Adipose tissue (tissue), 3 donors: ENCODE measurements around the gene SULT6B1. TPM values are rescaled to one million over a fixed set of nuclear protein-coding genes. Genes with fewer than 3 reads are reported as not detected.
A peak's percentile ranks its signal among the peaks of the same experiment; 100 is the strongest.
"Not testable (repeated sequence)": the region's sequence is repeated elsewhere in the genome, so short reads cannot be mapped to it uniquely, and the experiment has no call there.

Experiments used
- H3K27ac ChIP-seq: one replicate; pipeline ENCODE4 v1.5.1; 2013; ENCODE audit warnings: low read depth, low read length
- WGBS, 3 donors: extraction: QIAGEN DNeasy Blood & Tissue Kit; methylation state at CpG; one replicate each; pipeline ENCODE4 v1.1.7; 2013; 5-methylcytosine and 5-hydroxymethylcytosine counted together
- polyA plus RNA-seq, 3 donors: library from polyadenylated mRNA; stranded (reverse); fragments of 200-250 nt; gene quantifications; one replicate each; pipeline ENCODE4 v1.2.3, GENCODE V29; 2013
- donor health status: healthy with polysubstance abuse.
- donor health status: Bipolar disorder and iron deficiency.
- donor health status: healthy.

SULT6B1 gene
- polyA plus RNA-seq, 3 donors, result not detected

- no peak overlapping the region for H3K27ac ChIP-seq
- WGBS, 3 donors, result 74 to 87% (median 84%) methylated on average over 1 of the region's 1 CpG
Observed at GRCh38 chr2:37201208-37201607, 12.7 kb upstream of the SULT6B1 start.

- no peak overlapping the region for H3K27ac ChIP-seq
- 86 to 93% (median 93%) methylated on average over 8 of the region's 8 CpGs for WGBS, 3 donors
Observed at GRCh38 chr2:37198681-37199065, 10.2 kb upstream of the SULT6B1 start.

- peak within 1 kb of the TSS; percentile 60 for H3K27ac ChIP-seq
- WGBS, 3 donors, result 0 to 1% (median 1%) methylated on average over 72 of the region's 72 CpGs
Observed at GRCh38 chr2:37196320-37197195, 8.1 kb upstream of the SULT6B1 start, which contains the start of gene CEBPZOS. CEBPZOS (plus strand) TSS chr2:37196496; CDS start chr2:37199705, 3,209 bp downstream.

- 80 to 82% (median 82%) methylated on average over 20 of the region's 20 CpGs for WGBS, 3 donors
Observed at GRCh38 chr2:37195862-37196319, 7.4 kb upstream of the SULT6B1 start.

GRCh38 chr2:37192551-37192950, 4.1 kb upstream of the SULT6B1 start:
- WGBS, 3 donors, result 88 to 95% (median 92%) methylated on average over 1 of the region's 1 CpG
- H3K27ac ChIP-seq, result no peak overlapping the region

More at GRCh38 chr2:37195862-37196319, 7.4 kb upstream of the SULT6B1 start:
- H3K27ac ChIP-seq, result not testable (repeated sequence)

- WGBS, 3 donors, result 79 to 89% (median 83%) methylated on average over 6 of the region's 6 CpGs
- no peak overlapping the region for H3K27ac ChIP-seq
Observed at GRCh38 chr2:37191747-37192146, 3.3 kb upstream of the SULT6B1 start.

GRCh38 chr2:37191253-37191652, 2.8 kb upstream of the SULT6B1 start:
- 83 to 87% (median 85%) methylated on average over 4 of the region's 4 CpGs for WGBS, 3 donors

GRCh38 chr2:37190290-37190689, 1.8 kb upstream of the SULT6B1 start:
- 57 to 88% (median 60%) methylated on average over 4 of the region's 4 CpGs for WGBS, 3 donors
- no peak overlapping the region for H3K27ac ChIP-seq

More at GRCh38 chr2:37191253-37191652, 2.8 kb upstream of the SULT6B1 start:
- H3K27ac ChIP-seq, result no peak overlapping the region

GRCh38 chr2:37189452-37190153, 1.1 kb upstream of the SULT6B1 start:
- 50 to 74% (median 55%) methylated on average over 6 of the region's 6 CpGs for WGBS, 3 donors
- H3K27ac ChIP-seq, result no peak overlapping the region

- 78 to 84% (median 80%) methylated on average over 17 of the region's 17 CpGs for whole genome bisulfite sequencing, 3 donors
- H3K27ac ChIP-seq, result no peak overlapping the region
Observed at GRCh38 chr2:37181726-37182684, 6.5 kb downstream of the SULT6B1 start.

GRCh38 chr2:37180640-37181039, 7.8 kb downstream of the SULT6B1 start:
- H3K27ac ChIP-seq, result no peak overlapping the region
- 90 to 97% (median 93%) methylated on average over 5 of the region's 5 CpGs for WGBS, 3 donors

- WGBS, 3 donors, result 54 to 61% (median 58%) methylated on average over 4 of the region's 4 CpGs
- no peak overlapping the region for H3K27ac ChIP-seq
Observed at GRCh38 chr2:37180006-37180639, 8.3 kb downstream of the SULT6B1 start.

GRCh38 chr2:37173741-37174140, 14.7 kb downstream of the SULT6B1 start:
- WGBS, 3 donors, result 80 to 84% (median 83%) methylated on average over 1 of the region's 1 CpG
- no peak overlapping the region for H3K27ac ChIP-seq

- no peak overlapping the region for H3K27ac ChIP-seq
Observed at GRCh38 chr2:37171624-37171950, 16.9 kb downstream of the SULT6B1 start.

GRCh38 chr2:37168217-37168981, 20.1 kb downstream of the SULT6B1 start:
- WGBS, 3 donors, result 49 to 57% (median 50%) methylated on average over 17 of the region's 17 CpGs
- H3K27ac ChIP-seq, result no peak overlapping the region

GRCh38 chr2:37167636-37168180, 20.8 kb downstream of the SULT6B1 start:
- H3K27ac ChIP-seq, result no peak overlapping the region
- WGBS, 3 donors, result 86 to 90% (median 86%) methylated on average over 3 of the region's 3 CpGs

- H3K27ac ChIP-seq, result no peak overlapping the region
- WGBS, 3 donors, result 86 to 98% (median 91%) methylated on average over 1 of the region's 1 CpG
Observed at GRCh38 chr2:37164757-37165156, 23.7 kb downstream of the SULT6B1 start.
